Measurements from ENCODE around the gene PFKFB3.
"Not testable (repeated sequence)": the region's sequence is repeated elsewhere in the genome, so short reads cannot be mapped to it uniquely, and the experiment has no call there.

PFKFB3 gene

DNA sequence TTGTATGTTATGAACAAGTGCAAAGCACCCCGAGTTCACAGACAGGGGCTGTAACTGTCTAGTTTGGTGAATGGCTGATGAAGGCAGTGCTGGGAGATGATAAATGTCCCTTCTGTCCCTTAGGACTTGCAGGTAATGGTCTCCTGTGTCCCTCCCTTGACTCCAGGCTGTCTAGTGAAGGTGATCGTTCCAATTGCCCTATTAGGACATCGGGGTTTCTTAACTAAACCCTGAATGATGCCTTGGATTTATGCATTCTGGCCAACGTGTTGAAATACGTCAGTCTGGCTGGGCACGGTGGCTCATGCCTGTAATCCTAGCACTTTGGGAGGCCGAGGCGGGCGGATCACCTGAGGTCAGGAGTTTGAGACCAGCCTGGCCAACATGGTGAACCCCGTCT lies 69.4 kb downstream of the PFKFB3 start:
- DNase-seq (ENCODE audit: low read depth) = no peak

DNA sequence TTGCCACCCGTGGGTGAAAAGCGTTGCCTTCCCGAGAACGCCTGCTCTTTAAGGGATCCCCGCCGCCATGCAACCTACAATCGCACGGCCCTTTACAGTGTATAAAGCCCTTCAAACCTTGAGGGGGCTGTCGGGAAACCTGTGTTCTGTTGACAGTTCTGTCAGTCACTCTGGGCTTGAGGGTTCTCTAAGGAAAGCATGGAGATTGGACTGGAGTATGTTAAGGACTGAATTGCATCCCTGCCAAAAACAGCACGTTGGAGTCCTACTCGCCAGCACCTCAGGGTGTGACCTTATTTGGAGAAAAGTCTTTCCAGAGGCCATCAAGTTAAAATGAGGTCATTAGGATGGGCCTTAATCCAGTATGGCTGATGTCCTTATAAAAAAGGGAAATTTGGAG lies 70.6 kb downstream of the PFKFB3 start:
- DNase-seq (ENCODE audit: low read depth) = no peak

DNA sequence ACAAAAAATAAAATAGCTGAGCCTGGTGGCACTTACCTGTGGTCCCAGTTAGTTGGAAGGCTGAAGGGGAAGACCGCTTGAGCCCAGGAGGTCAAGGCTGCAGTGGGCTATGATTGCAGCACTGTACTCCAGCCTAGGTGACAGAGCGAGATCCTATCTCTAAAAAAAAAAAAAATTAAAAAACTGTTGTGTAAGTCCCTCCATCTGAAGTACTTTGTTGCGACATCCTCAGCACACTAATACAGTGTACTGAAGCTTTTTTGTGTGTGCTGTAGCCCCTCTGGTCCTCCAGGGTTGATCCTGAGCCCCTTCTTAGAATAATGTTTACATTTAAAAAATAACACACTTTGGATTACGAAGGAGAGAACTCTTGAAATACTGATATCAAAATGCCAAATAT lies 71.3 kb downstream of the PFKFB3 start:
- no peak for DNase-seq (ENCODE audit: low read depth)

DNA sequence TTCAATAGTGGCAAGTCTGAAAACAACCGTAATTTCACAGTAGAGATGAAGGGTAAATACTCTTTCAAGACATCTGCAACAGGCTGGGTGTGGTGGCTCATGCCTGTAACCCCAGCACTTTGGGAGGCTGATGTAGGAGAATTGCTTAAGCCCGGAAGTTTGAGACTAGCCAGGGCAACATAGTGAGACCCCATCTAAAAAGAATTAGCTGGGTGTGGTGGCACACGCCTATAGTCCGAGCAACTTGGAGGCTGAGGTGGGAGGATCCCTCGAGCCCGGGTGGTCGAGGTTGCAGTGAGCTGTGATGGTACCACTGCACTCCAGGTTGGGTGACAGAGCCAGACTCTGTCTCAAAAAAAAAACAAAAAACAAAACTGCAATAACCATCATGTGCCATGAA lies 71.8 kb downstream of the PFKFB3 start:
- DNase-seq (ENCODE audit: low read depth) = no peak

DNA sequence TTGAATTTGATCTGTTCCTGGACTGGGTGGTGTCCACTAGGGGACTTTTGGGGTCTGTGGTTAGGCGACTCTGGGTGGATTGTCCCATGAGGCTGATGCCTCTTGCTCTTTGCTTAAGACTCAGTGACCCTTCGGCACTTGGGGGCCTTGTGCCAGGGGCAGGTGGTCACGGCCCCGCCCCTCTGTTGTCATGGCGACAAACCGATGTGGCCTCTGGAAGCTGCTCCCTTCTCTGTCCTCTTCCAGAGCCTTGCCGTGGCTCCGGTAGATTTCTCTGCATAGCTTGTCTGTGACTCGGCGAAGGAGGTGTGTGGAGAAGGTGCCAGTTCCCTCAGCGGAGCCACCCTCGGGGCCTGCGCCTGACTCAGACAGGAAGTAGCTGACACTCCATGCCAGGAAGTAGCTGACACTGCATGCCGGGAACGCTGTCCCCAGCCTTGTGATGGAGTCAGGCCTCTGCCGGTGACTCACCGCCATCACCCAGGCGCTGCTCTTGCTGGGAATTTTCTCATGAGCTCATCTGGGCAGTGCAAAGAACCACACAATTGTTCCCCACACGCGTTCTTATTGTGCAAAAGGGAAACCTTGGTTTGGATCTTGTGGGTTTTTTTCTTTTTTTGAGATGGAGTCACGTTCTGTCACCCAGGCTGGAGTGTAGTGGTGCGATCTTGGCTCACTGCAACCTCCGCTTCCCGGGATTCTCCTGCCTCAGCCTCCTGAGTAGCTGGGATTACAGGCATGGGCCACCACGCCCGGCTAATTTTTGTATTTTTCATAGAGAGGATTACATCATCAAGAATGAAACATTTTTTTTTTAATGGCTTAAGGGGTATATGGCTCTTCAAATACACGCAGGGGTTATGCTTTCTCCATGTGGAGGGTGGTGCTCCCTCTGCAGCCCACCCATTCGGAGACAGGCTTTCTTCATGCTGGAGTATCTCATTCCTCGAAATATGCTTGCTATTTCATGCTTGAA lies 72.6 kb downstream of the PFKFB3 start:
- peak; percentile 64 for DNase-seq (ENCODE audit: low read depth)

DNA sequence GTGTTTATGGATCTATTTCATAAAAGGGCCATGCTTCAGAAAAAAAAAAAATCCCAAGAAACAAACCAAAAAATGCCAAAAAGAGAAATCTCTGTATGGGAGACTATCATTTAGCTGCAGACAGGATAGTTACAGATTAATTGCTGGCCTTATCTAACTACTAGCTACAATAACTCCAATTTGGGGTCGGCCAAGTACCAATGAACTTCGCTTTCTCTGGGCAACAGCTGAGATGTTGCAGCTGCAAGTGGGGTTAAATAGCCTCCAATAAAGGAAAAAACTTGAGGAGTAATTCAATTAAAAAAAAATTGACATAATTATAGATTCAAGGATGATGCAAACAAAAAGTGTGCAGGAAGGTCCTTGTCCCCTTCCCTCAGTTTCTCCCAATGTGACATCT lies 73.6 kb downstream of the PFKFB3 start:
- no peak for DNase-seq (ENCODE audit: low read depth)

DNA sequence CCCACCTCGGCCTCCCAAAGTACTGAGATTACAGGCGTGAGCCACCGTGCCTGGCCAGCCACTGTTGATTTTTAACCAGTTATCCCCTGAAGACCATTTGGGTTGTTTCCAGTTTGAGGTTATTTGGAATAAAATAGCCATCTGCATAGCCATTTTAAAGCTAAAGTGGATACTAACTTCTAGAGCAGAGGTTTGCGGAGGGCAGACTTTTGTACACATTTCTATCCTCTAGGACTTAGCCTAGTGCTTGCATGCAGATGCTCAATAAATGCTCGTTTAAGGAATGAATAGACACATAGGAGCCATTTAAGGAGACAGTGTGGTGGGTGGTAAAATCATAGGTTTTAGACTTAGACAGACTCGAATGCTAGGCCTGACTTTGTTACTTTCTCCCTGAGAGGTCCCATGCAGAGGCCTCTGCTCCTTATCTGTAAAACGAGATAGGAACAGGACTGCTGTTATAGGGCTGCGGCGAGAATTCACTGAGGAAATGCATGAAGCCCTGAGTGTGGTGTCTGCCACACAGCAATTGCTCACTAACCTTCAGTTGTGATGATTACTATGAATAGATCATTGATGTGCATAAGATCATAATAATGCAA lies 75.9 kb downstream of the PFKFB3 start:
- DNase-seq (ENCODE audit: low read depth) = no peak

DNA sequence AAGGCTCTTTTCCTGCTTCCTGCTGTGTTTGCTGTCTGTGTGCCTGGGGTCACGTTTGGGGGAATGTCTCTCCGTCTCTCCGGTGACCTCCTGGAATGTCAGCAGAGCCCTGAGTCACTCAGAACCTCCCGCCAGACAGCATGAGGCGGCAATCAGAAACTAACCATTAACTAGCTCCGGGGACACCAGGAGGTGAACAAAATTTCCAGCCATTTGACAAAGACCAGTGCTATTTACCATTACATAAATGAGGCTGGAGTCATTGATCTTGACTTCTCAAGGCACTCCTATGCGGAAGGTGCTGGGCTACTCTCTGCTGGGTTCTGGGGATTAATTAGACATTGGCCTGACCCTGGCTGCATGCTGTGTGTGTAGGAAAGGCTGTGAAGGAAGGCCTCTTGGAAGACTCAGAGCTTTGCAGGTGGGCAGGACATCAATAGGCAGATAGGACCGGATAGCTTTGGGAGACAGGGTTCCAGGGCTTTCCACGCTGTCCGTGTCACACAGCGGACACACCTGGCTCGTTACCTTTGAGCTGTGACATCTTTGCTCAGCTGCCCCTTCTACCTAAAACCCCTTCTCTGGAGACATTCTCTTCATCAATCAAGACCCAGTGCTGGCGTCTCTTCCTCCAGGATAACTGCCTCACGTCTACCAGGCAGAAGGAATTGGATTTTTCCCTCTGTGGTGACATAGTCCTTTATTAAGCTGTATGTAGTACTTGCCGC lies 77.0 kb downstream of the PFKFB3 start:
- DNase-seq (ENCODE audit: low read depth) = no peak

DNA sequence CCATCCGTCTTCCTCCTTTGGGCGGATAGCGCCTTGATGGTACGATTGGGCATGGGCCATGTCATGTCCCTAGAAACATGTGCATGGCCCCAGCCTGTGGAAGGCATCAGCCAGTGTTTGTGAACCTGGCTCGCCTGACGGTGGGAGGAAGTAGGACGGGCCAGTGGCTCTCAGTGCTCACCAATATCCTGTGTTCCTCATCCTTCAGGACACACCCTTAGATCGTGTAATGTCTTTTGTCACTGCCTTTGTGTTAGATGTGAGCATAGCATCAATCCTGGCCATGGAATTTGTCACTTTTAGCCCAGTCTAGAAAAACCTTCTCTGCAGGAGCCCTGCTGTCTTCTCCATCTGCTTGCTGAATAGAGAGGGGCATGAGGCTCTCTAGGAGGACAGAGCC lies 77.6 kb downstream of the PFKFB3 start:
- no peak for DNase-seq (ENCODE audit: low read depth)

DNA sequence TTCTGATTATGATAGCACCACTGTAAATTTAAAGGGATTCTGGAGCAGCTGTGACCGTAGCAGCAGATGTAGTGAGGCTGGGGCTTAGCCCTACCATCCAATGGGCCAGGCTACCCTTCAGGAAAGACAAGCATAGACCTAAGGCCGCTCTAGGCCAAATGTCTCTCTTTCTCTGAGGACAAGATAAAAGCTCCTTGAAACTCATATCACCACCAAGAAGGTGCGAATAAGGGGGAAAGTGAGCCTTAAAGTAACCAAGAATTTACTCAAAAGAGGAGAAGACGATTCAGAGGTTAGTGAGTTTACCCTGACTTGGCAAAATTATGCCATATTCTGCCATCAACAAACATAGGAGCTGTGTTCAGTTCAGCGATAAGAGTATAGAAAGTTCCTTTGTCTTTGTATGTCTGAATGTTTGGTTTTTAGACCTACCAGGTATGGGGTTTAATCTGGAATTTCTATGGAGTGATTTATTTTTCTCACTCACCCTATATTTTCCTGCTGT lies 79.8 kb downstream of the PFKFB3 start:
- no peak for DNase-seq (ENCODE audit: low read depth)

DNA sequence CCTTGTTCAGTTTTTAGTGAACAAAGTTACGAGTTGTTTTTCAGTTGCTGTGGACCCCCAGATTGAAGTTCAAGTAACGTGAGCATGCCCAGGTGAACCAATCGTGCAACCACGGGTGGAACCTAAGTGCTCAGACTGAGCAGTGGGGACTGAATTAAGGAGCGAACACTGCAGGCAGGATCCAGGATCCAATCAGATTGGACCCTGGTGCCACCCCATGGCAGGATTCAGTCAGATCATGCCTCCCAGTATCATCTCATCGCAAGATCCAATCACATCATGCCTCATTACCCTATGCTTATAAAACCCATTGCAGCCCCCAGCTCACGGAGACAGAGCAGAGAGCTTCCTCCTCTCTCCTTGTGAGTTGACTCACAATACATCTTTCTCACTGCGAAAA lies 80.9 kb downstream of the PFKFB3 start:
- no peak for DNase-seq (ENCODE audit: low read depth)

DNA sequence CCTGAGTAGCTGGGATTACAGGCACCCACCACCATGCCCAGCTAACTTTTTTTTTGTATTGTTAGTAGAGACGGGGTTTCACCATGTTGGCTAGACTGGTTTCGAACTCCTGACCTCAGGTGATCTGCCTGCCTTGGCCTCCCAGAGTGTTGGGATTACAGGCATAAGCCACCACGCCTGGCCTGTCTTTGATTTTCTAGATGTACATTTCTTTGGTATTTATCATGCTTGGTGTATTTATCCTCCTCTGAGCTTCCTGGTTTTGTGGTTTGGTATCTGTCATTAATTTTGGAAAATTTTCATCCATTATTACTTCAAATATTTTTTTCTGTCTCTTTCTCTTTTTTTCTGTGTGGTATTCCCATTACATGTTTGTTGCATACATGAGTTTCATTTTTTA lies 87.9 kb downstream of the PFKFB3 start:
- not testable (repeated sequence) for DNase-seq (ENCODE audit: low read depth)

DNA sequence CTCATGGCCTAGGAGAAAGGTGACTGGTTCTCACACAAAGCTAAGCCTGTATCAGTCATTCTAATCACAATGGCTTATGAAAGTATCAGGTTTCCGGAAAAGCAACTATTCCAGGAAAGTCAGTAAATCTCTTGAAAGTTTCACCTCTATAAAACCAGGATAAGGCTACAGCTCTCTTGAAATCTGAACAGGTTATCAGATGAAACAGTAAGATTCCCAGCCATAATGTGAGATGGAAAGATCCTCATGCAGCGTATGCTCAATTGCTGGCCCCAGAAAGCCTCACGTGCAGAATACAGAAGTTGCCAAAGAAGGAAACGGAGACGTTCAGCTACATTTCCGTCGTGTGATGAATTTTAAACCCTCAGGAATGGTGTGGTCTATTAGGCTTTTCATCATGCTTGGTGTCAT lies 90.0 kb downstream of the PFKFB3 start:
- no peak for DNase-seq (ENCODE audit: low read depth)

DNA sequence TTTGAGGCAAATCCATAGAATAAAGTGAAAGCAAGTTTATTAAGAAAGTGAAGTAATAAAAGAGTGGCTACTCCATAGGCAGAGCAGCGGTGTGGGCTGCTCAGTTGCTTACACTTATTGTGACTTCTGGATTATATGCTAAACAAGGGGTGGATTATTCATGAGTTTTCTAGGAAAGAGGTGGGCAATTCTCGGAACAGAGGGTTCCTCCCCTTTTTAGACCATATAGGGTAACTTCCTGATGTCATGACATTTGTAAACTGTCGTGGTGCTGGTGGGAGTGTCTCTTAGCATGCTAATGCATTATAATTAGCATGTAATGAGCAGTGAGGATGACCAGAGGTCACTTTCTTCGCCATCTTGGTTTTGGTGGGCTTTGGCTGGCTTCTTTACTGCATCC lies 93.7 kb downstream of the PFKFB3 start:
- not testable (repeated sequence) for DNase-seq (ENCODE audit: low read depth)

DNA sequence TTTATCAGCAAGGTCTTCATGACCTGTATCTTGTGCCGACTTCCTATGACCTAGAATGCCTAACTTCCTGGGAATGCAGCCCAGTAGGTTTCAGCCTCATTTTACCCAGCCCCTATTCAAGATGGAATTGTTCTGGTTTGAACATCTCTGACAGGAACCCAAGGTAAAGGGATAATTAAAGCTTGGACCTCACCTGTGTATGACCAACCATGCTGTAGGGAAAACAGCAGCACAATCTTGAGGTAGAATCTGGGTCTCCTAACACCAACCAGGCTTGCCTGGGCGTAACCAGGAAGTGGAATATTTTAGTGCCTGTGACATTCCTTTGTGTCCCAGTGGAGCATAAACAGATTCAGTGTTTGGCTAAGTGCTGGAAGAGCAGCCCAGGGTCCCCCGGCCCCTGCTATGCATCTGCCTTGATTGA lies 94.1 kb downstream of the PFKFB3 start:
- no peak for DNase-seq (ENCODE audit: low read depth)

DNA sequence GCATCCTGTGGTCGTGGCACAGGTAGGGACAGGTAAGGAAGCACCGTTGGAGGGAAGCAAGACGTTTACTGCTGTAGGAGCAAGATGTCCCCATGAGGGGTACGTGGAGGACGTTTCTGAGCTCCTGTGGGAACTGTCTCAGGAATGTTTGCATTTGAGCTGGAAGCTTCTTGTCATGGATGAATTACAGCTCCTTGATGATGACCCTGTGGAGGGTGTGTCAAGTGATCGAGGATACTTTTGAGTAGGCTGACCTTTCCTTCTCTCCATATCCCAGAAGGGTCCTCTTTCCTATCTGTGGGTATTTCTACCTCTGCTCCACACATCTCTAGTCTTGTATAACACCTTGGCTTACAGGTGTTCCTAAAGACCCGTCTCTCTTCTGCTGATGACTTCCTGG lies 94.8 kb downstream of the PFKFB3 start:
- DNase-seq (ENCODE audit: low read depth) = no peak

DNA sequence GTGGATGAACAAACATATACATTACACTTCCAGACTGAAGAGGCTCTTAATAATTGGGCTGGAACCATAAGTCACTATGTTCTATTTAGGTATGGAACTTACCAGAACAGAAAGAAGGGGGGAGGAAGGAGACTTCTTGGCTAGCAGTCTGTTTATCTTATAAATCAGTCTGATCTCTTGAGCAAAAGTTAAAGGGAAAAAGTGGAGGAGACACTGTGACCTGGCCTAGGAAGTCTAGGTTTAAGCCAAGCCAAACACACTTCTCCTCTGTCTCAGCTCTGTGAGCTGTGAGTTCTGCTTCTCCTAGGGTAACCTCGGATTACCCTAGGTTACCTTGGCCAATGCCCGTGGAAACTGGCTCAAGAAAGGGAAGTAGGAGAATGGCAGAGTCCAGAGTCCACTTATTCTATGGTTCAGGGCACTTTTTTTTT lies 95.2 kb downstream of the PFKFB3 start:
- no peak for DNase-seq (ENCODE audit: low read depth)

DNA sequence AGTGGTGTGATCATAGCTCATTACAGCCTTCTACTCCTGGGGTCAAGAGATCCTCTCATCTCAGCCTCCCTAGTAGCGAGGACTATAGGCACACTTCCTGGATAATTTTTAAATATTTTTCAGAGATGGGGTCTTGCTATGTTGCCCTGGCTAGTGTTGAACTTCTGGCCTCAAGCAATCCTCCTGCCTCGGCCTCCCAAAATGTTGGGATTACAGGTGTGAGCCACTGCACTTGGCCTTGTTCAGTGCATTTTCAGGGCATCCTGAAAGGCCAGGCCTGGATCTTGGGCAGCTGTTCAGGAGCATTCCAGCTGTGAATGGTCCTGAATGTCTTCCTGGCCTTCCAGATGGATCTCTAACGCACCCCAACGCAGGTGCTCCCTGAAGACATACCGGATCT lies 95.7 kb downstream of the PFKFB3 start:
- DNase-seq (ENCODE audit: low read depth) = no peak

DNA sequence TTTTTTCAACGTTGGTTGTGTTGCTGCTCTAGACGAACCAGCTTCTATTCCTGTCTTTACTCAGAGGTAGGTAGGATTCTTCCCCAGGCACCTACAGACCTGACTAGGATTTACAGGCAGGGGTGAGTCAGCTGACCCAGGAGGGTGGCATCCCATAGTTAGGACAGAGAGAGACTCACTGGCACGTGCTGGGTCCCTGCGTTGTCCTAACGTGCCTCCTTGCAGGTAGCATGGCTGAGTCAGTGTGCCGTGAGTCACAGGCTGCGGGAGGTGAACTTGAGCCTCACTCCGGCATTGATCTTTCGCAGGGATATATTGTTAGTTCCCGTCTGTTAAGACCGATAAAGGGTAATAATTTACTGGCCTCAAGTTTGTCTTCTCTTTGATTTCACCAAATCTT lies 96.5 kb downstream of the PFKFB3 start:
- no peak for DNase-seq (ENCODE audit: low read depth)

DNA sequence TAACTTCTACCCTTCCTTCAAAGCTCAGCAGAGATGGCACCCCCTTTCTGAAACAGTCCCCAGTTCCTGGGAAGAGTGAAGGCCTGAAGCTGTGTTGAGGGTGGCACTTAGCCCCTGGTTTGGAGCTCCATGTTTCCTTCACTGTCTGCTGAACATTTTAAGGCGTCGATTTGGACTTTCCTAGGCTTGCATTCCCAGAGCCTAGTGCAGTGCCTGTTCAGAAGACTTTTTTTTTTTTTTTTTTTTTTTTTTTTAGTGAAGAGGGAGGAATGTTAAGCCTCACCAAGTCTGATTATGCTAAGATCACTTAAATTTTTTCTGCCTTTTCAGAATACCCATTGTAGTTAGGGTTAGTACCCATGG lies 97.0 kb downstream of the PFKFB3 start:
- no peak for DNase-seq (ENCODE audit: low read depth)

DNA sequence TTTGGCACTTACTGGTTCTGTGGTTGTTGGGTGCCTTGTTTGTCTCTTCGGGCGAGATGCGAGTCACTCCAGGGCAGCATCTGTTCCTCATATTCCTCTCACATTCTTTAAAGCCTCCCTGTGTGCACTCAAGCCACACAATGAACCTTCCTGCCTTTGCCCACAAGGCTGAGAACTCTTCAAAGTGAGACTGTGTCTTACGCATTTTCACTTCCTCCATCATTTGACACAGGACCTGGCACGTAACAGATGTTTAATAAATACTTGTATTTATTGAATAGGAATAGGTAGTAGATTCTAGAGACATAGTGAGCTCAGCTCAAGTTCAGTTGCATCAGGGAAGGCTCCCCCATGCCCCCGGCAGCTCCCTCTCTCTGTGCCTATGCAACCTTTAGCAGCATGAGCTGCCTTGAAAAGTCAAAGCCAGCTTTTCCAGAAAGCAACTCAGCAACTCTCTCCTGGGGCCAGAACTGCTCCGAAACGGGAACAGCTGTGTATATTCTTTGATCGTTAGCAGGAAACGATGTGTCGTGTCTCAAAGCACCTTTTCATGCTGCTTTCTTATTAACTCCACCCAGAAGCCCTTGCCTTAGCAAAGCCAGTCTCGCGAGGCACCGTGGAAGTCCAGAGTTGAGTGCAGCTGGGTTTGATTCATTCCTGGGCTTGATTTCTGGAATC lies 97.5 kb downstream of the PFKFB3 start:
- no peak for DNase-seq (ENCODE audit: low read depth)

DNA sequence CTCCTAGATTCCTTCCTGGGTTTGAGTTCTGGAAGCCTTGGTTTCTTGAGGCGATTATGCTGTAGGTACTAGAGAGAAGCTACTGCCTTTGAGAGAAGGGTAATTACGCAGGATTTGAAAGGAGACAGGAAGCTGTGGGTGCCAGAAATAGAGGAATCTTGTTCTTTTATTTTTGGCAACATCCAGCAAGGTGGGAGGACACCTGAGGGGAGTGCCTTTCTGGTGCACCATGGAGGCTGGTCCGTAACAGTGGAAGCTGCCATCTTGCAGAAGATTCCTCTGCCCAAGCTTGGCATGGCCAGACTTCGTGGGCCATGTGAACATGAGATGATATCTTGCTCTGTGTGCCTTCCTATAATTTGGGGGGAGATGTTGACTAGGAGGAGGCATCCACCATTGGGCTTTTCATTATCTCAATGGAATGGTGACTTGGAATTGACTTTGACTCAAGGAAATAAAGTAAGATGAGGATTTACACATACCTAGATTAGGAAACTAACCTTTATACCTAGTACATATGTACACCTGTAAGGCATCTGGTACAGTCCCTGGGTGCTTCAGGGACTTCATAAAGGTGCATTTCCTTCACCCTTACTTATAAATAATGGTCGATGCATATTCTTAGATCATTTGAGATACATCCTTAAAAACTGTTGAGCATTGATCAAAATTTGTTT lies 98.2 kb downstream of the PFKFB3 start:
- no peak for DNase-seq (ENCODE audit: low read depth)

All from activated T-cell treated with anti-CD3 and anti-CD28 coated beads for 1 hour (primary cell).